ENCODE results near the gene PDK3.

GRCh38 chrX:24482823-24483415 is 17.8 kb downstream of the PDK3 start:
- TF ChIP-seq CTCF (IDR thresholded peaks at IDR 0.05; ENCODE audit: low read depth, low read length) (no peak), POLR2A (IDR thresholded peaks at IDR 0.05; ENCODE audit: extremely low read depth, insufficient read length) (no peak)
